Astrocyte of the cerebellum (primary cell): ENCODE results near the gene SERPINA9.
"Not testable (repeated sequence)": the region's sequence is repeated elsewhere in the genome, so short reads cannot be mapped to it uniquely, and the experiment has no call there.

Experiments
- DNase-seq: peaks from one replicate; pipeline ENCODE4 v3.0.0-alpha.2; 2011; ENCODE audit warnings: low read depth
- H3K4me3 ChIP-seq: 2 replicates; pipeline ENCODE4 v1.5.1; 2011; ENCODE audit warnings: mild to moderate bottlenecking, low read depth, low read length, moderate library complexity
- CTCF ChIP-seq: IDR thresholded peaks from 2 replicates; pipeline ENCODE4 v1.5.1; 2012; ENCODE audit warnings: low read length, low read depth, moderate library complexity, mild to moderate bottlenecking; ENCODE audit errors: missing control alignments
- in situ Hi-C: cut with HindIII; loops from 2 replicates; pipeline ENCODE4 v1.10.0; 2017; ENCODE audit warnings: low sequenced_read_pairs

SERPINA9 gene

DNA sequence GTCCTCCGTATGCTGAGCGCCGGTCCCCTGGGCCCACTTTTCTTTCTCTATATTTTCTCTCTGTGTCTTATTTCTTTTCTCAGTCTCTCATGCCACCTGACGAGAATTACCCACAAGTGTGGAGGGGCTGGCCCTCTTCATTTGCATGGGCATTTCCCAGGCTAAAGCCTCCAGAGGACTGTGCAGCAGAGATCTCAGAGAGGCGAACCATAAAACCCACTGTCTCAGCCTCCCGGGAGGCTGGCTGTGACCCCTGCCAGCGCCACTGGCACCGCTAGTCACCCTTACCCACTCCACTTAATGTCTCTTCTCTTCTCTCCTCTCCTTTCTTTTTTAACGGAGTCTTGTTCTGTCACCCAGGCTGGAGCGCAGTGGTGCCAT lies 7.1 kb upstream of the SERPINA9 start:
- H3K4me3 ChIP-seq: no peak overlapping the region
- TF ChIP-seq CTCF: no peak
- no peak for DNase-seq
- in situ Hi-C loops: no loop called here

DNA sequence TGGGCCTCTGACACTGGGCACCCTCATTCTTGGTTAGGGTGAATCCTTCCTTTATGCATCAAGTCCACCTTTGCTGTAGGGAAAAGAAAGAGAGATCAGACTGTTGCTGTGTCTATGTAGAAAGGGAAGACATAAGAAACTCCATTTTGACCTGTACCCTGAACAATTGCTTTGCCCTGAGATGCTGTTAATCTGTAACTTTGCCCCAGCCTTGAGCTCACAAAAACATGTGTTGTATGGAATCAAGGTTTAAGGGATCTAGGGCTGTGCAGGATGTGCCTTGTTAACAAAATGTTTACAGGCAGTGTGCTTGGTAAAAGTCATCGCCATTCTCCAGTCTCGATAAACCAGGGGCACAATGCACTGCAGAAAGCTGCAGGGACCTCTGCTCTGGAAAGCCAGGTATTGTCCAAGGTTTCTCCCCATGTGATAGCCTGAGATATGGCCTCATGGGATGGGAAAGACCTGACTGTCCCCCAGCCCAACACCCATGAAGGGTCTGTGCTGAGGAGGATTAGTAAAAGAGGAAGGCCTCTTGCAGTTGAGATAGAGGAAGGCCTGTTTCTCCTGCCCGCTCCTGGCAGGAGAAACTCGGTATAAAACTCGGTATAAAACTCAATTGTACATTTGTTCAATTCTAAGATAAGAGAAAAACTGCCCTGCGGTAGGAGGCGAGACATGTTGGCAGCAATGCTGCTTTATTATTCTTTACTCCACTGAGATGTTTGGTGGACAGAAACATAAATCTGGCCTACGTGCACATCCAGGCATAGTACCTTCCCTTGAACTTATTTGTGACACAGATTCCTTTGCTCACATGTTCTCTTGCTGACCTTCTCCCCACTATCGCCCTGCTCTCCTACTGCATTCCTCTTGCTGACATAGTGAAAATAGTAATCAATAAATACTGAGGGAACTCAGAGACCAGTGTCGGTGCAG lies 6.4 kb upstream of the SERPINA9 start:
- DNase-seq, H3K4me3 ChIP-seq, in situ Hi-C loops: not testable (repeated sequence)

- in situ Hi-C loops: no loop called here
- no peak overlapping the region for H3K4me3 ChIP-seq
- no peak for DNase-seq
- no peak for TF ChIP-seq CTCF
Measured at GRCh38 chr14:94481468-94482131, 5.6 kb upstream of the SERPINA9 start.

GRCh38 chr14:94480809-94481208 lies 4.8 kb upstream of the SERPINA9 start:
- DNase-seq: no peak
- TF ChIP-seq CTCF: no peak
- in situ Hi-C loops: no loop called here
- H3K4me3 ChIP-seq: no peak overlapping the region

GRCh38 chr14:94478420-94478819 lies 2.4 kb upstream of the SERPINA9 start:
- in situ Hi-C loops: no loop called here
- no peak overlapping the region for H3K4me3 ChIP-seq
- no peak for TF ChIP-seq CTCF
- DNase-seq: no peak

- in situ Hi-C loops: no loop called here
- no peak for TF ChIP-seq CTCF
- no peak overlapping the region for H3K4me3 ChIP-seq
- DNase-seq: peak; percentile 43
Measured at GRCh38 chr14:94474581-94475031, 1.4 kb downstream of the SERPINA9 start.
